GF-D8 (cell line): ENCODE measurements around the gene PROK1.
"Not testable (repeated sequence)": the region's sequence is repeated elsewhere in the genome, so short reads cannot be mapped to it uniquely, and the experiment has no call there.

Experiments used
- DNase-seq: peaks from one replicate; lab custom pipeline; 2025; lab: John Stamatoyannopoulos, UW

The PROK1 gene, protein sequence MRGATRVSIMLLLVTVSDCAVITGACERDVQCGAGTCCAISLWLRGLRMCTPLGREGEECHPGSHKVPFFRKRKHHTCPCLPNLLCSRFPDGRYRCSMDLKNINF

DNA sequence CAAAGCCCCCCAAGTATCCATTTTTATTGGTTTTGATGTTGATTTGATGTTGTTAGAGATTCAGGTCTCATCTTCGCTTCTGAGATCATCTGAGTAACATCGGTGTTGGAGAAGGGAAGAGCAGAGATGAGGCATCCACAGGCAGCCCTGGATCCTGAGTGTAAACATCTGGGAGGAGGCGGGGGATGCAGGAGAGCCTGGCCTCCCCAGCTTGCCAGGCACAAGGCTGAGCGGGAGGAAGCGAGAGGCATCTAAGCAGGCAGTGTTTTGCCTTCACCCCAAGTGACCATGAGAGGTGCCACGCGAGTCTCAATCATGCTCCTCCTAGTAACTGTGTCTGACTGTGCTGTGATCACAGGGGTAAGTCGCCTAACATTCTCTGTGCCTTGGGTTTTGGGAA is at the start of gene PROK1:
TSS of gene PROK1 (plus strand) at position 221 of the 400 bp plus-strand sequence. CDS start at position 289, 68 bp downstream.
- DNase-seq, result no peak

DNA sequence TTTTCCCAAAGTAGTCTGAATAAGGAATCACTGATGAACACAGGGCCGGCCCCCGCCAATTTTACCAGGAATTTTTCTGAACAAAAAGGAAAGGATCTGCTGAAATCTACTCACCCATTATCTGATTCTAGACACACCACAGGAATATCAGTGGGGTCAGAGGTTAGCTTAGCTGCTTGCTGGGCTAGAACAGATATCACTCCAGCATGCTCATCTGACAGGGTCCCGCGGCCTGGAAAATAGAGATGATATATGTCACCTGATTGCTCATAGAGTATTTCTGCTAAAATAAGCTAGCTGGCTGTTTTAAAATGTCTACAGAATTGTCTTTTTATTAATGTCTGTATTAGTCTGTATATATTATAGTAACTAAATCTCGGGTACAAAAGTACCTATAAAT is 47.1 kb upstream of the PROK1 start:
- DNase-seq, result no peak

DNA sequence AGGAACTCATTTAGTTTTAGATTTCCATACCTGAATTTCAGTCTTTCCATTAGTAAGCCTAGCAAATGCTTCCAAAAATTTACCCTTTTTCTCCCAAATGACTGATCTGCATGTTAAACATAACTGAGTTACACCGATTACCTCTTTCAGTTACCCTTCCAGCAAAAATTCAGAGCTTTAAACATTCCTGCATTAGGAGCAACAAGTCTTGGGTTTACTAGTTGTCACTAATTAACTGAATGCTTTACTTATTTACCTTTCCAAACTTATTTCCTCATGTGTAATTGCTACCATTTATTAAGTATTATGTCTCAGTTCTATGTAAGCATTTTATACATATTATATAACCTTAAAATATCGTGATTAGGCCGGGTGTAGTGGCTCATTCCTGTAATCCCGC is 46.5 kb upstream of the PROK1 start:
- no peak for DNase-seq

DNA sequence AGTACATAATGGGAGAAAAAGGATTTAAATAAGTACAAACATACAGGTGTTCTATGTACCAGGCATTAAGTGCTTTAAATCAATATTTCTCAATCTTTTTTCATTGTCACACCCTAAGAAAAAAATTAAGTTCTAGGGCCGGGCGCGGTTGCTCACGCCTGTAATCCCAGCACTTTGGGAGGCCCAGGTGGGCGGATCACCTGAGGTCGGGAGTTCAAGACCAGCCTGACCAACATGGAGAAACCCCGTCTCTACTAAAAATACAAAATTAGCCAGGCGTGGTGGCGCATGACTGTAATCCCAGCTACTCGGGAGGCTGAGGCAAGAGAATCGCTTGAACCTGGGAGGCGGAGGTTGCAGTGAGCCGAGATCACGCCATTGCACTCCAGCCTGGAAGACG is 44.5 kb upstream of the PROK1 start:
- DNase-seq, result not testable (repeated sequence)

DNA sequence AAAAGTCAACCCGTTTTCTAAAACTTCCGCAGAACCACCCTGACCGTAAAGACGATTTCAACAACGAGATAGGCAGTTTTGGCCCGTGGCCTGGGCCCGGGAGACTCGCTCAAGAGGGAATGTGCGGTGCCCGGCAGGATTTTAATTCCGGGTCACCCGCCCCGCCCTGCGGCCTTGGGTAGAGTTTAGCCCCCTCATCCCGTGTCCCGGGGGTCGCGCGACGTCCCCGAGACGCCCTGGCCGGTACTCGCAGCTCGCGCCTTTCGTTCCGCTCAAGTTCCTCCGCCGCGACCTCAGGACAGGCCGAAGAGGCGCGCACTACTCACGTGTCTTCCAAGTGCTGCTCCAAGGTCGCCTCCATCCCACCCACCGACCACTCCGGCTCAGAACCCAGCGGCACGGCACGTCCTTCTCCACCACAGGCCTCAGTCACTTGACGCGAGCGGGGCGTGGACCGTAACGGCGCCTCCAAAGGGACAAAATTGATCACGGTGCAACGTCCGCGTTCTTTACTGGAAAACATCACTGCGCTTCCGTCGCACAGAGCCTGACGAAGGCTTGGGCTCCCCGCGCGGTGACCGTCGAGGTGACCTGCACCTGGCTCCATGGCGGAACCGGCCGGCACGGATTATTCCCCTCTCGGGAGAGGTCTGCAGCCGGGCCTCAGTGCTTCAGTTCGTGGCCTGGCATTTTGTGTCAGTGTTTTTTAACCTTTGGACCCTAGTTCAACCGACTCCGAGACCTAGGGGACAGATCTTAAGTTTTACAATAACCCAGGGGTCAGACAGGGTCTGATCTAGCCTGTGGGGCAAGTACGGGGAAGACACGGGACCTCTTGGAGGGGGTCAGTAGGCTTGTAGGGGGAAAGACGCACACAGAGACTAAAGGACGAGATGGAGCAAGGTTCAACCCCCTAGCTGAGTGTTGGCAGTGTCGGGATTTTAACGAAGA is 43.4 kb upstream of the PROK1 start, which contains the start of gene LAMTOR5:
TSS of gene LAMTOR5 (minus strand) at position 435 of the 951 bp plus-strand sequence. CDS start at position 361, 74 bp downstream.
- peak; percentile 77 for DNase-seq

DNA sequence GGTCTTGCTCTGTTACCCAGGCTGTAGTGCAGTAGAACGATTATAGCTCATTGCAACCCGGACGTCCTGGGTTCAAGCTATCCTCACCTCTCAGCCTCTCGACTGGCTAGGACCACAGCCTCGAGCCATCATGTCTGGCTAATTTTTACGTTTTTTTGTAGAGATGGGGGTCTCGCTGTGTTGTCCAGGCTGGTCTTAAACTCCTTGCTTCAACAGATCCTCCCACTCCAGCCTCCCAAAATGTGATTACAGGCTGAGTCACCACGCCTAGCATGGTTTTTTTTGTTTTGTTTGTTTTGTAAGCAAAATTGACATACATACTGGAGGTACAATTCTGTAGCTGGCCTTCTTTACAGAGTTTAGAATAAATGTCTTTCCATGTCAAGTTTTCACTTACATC is 42.5 kb upstream of the PROK1 start:
- DNase-seq, result no peak

DNA sequence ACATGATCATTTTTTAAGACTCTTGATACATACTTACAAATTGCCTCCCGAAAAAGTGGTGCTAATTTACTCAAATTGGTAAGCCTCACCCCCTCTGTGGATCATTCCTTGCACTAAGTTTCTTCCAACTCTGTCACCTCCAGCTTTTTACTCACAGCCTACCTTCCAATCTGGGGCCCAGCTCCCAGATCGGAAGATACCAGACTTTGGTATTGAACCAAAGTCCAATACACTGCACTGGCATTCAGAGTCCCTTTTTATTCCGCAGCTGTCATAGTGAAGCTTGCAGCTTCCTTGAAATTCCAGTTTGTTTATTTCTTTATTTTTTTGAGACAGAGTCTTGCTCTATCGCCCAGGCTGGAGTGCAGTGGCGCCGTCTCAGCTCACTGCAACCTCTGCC is 41.6 kb upstream of the PROK1 start:
- DNase-seq, result no peak

DNA sequence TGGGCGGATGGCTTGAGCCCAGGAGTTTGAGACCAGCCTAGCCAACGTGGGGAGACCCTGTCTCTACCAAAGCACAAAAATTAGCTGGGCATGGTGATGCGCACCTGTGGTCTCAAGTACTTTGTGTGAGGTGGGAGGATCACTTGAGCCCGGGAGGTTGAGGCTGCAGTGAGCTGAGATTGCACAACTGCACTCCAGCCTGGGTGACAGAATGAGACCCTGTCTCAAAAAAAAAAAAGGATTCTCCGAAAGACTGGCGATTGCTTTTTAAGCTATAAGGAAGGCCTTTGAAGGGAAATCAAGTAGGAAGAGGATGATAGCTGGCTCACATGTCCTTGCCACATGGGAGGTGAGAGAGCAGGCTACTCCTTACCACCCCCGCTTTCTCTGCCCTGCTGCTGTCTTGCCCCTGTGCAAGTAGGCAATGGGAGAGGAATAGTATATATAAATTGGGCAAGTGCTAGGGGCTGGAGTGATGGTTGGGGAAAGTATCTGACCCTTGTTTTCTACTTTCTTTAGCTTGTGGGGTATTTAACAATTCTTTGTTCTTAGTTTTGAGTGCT is 39.7 kb upstream of the PROK1 start:
- no peak for DNase-seq

DNA sequence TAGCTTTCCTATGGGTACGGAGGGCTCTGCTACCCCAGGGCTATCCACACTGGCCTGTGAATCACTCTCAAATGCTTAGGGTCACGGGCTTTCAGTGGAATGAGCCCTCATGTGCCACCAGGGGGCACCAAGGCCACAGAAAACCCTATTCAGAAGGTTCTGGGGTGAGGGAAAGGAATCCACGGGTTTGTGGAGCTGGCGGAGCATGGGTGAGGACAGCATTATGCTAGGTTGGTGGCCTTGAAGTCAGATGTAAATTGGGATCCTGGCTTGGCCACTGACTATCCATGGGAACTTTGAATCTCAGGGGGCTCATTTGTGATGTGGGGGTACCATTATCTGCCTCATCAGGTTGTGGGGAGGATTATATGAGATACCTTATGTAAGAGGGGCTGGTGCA is 38.4 kb upstream of the PROK1 start:
- DNase-seq, result peak; percentile 29

DNA sequence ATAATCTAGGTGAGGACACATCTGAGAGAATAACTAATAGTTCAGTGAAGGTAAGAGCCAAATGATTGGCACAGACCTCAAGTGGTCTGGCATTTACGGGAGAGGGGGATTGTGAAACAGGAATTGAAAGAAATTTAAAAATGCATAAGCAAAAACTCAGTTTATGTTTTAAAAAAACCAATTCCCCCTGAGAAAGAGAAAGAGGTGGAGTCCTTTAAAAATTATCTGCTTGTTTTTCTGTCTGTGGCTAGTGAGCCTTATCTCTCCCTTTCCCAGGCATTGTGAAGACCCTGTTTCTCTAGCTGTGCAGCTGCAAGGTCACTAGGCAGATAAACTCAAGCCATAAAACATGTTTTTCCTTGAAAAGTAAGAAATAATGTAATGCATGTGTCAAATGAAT is 37.9 kb upstream of the PROK1 start:
- not testable (repeated sequence) for DNase-seq

DNA sequence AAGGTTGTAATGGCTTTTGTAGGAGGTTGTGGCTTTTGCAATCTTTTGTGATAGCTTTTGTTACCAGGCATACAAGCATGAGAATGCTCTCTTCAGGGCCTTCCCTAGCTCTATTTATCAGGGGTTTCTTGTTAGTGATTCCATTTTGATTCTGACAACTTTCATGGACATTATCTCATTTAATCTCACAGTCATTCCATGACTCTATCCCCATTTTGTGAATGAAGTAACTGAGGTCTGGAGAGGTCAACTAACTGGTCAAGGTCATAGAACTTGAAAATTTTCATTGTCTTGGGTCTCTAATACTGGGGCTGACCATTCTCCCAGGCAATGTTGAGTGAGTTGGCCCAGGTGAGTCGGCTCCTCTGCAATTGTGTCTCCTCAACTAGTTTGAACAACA is 32.2 kb upstream of the PROK1 start:
- DNase-seq, result no peak

DNA sequence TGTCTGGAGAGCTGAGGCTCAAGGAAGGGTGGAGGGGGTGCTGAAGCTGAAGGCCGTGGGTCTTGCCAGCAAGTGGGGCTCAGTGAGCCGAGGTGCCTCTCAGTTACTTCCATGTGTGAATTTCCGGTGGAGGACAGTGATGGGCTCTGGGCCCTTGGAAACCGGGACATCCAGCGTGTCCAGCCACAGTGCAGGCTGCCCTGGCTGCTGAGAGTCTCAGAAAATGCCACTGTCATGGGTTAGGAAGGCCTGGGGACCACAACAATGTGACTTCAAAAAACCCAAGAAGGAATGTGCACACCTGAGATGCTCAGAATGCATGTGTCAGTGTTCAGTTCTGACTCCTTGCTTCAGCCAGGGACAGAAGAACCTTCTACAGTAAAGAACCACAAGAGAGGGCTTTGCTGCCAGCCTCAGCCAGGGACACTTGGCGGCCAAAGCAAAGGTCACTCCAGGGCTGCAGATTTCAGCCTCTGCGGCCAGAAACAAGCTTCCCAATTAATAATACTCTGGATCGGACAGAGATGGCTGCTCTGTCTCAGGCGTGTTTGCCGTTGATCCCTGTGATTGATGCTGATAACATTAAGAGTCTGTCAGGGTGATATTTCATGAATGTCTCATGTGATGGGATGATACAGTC is 30.8 kb upstream of the PROK1 start:
- no peak for DNase-seq

DNA sequence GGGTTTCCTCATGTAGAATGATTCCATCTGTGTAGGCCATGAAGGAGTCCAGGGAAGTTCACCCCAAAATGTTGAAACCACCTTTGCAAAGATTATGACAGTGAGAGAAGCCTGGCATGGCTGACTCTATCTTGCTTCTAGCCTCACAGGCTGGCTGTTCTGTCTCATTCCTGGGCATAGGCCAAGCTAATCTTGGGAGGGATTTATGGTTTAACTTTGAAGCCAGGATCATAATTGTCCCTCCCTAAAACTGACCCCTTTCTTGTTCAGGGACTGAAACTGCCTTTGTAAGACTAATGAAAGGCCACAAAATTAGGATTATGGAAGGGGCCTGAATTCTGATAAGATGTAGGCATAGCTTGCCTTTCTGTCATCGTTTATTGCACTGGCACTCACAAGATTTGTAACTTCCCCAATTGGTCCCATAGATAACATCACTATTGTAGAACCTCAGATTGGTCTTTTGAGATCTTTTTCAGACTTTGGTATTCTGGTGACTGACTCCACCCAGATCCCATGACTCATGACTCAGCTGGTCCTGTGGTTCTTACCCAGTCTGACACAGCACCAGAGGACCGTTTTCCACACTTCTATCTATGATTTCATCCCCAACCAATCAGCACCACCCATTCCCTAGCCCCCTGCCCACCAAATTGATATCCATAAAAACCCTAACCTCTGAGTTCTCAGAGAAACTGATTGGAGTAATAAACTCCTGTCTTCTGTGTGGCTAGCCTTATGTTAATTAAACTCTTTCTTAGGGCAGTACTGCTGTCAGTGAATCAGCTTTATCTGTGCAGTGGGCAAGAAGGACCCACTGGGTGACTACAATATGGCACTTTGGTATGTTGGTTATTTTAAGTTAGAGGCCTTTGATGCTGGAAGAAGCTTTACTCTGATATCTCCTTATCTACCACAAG is 29.8 kb upstream of the PROK1 start:
- DNase-seq, result peak; percentile 36

DNA sequence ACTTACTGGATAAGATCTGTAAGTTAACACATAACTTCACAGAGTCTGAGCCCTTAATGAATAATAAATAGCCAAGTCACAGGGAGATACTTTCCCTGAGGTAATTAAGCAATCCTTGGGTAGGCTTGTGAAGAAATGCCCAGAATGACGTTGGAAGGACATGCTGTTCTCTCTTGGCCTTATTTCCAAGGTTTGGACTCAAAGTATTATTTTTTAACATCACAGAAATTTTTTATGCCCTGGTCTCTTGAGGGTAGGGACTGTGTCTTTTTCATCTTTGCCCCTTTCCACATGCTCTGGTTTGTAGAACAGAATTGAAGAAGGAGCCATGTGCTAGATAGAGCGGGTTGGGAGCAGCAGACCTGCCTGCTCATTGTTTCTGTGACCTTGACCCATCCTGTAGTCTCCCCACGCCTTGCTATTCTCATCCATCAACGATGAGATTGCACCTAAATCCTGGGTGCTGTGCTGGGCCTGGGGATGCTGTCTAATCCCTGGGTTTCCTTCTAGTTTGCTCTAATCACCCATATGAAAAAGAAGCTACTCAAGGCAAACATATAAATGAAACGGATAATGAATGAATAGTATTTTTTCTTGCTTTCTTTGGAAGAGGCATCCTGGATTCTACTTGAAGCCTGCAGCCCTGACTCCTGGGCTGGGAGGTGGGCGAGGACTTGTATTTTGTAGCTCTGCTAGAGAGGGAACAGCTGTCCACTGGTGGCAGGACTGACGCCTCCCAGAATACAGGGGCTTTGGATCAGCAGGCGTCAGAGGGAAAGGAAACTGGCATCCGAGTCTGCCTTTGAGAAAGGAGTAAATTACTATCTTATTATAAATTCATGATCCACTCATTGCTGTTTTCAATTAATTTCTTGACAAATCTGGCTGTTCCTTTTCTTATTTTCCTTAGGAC is 26.0 kb upstream of the PROK1 start:
- DNase-seq, result no peak

DNA sequence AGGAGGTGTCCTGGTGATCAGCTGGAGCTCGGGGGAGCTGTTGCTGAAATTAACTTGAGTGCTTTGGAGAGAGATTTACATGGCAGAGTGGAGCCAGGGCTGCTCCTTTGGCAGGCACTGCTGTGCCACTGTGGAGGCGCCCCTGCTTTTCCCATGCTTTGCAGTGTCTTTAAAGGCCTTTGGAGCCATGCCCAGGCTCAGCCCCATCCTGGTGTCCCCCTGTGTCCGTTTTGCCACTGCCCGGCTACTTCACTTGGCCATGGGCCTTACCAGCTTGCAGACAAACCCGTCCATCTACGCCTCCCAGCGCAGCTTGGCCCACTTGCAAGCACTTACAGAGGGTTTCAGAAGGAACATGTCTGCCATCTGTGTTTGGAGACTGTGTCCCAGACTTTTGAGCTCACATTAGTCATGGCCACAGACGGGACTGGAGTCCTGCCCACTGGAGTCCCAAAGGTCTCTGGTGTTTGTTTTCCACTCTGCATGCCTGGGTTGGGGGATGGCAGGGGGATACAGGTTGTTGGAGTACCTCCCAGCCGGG is 25.3 kb upstream of the PROK1 start:
- no peak for DNase-seq

DNA sequence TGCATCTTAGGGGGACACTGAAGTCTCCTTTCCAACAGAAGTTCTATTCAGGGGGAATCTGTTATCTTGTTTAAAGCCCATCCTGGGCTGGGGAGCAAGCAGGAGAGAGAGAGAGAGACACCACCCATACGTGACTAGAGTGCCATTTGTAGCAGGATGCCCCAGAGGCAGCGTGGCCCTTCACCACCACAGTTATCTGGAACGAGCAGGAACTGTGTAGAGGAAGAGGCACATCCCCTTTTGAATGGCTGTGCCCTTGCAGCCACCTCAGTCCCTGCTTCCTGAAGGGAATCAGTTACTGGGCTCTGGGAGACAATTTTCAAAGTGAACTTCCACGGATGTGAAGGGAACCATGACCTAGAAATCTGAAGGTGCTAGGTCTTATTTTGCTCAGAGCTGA is 24.1 kb upstream of the PROK1 start:
- DNase-seq, result no peak

DNA sequence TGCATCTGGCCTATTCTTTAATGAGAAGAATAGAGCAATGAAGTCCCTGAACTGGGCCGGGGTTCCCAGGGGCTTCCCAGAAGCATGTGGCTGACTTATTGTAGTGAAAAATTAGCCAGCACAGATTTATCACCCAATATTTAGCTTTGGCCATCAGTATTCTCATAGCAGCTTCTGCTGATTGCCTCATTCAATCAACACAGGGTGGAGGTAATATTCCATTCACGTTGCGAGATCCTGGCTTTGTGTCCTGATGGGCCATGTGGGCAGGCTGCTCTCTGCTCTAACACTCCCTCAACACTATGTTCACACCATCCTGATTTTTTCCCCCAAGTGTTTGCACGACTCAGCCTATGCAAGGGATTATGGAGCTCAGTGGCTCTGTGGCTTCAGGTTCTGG is 22.0 kb upstream of the PROK1 start:
- no peak for DNase-seq

DNA sequence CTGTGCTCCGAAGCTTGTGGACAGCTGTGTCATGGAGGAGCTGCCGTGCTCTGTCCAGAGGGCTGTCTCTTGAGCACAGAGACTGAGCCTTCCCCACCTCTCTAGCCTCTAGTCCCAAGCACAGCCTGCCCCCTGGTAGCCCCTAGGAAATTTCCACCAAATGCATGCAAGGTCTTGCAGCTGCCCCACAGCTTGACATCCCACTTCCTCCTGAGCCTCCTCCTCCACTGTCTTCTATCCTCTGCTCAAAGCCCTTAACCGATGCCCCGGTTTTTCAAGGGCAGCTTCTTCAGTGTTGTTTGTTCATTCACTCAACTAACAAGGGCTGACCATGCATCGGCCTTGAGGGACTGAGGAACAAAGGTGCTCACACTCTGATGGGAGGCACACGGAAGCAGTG is 20.6 kb upstream of the PROK1 start:
- no peak for DNase-seq

DNA sequence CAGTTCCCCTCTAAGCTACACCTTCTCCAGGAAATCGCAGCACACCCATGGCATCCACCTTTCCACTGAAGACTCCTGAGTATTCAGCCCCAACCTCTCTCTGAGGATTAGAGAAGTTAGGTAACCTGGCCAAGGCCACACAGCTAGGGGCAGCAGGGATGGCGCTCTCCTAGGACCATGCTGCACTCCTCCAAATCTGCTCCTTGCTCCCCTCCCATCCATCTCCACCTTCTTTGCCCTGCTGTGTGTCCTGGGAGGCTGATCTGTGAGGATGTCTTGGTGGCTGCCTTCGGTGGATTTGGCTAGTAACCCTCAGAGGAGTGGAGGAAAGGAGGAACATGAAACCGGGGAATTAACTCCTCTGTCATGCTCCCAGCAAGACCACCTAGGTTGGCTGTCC is 20.0 kb upstream of the PROK1 start:
- no peak for DNase-seq

DNA sequence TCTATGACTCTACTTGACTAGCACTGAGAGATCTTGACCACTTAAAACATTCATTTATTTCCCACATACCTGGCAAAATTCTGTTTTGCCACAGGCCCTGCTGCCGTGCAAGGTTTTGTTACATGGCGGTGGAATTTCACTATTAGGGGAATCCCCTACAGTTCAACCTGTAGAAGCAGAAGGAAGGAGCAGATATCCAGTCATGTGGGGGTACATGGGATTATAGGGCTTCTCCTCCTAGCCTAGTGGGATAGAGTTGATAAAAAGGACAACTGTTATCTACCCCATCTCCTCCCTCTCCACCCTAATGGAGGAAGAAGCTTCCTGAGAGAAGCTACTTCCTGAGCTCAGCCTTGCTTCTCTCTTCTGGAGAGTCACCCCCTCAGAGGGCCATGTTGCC is 17.7 kb upstream of the PROK1 start:
- DNase-seq, result no peak
